NT2/D1 (cell line): ENCODE measurements around the gene ZNF438.

Experiments
- DNase-seq: peaks from one replicate; pipeline ENCODE4 v3.0.0-alpha.2; 2011; ENCODE audit warnings: low read depth, low spot score
- H3K27me3 ChIP-seq: 2 replicates; pipeline ENCODE4 v1.6.0; 2011; ENCODE audit warnings: mild to moderate bottlenecking; ENCODE audit not compliant: insufficient read length, insufficient read depth
- H3K36me3 ChIP-seq: 2 replicates; pipeline ENCODE4 v1.6.1; 2011; ENCODE audit warnings: mild to moderate bottlenecking, low read length, mixed read lengths; ENCODE audit not compliant: insufficient read depth, insufficient read length
- H3K4me1 ChIP-seq: 2 replicates; pipeline ENCODE4 v1.5.1; 2011; ENCODE audit not compliant: insufficient read depth, insufficient read length
- H3K4me3 ChIP-seq: 2 replicates; pipeline ENCODE4 v1.5.1; 2011; ENCODE audit warnings: low read depth; ENCODE audit not compliant: insufficient read length
- H3K9ac ChIP-seq: 2 replicates; pipeline ENCODE4 v1.6.0; 2011; ENCODE audit warnings: low read depth; ENCODE audit not compliant: insufficient read length
- H3K9me3 ChIP-seq: 2 replicates; pipeline ENCODE4 v1.5.1; 2011; ENCODE audit warnings: mild to moderate bottlenecking, low read length; ENCODE audit not compliant: insufficient read depth
- SUZ12 ChIP-seq: IDR thresholded peaks from 2 replicates; pipeline ENCODE4 v1.6.1; 2011; ENCODE audit not compliant: insufficient read length, insufficient read depth; ENCODE audit errors: extremely low read depth
- YY1 ChIP-seq: IDR thresholded peaks from 2 replicates; pipeline ENCODE4 v1.6.1; 2011; ENCODE audit not compliant: insufficient read length, insufficient read depth
- ZNF274 ChIP-seq: IDR thresholded peaks from 2 replicates; pipeline ENCODE4 v1.6.1; 2011; ENCODE audit warnings: mild to moderate bottlenecking, low read depth, low read length

ZNF438 gene

DNA sequence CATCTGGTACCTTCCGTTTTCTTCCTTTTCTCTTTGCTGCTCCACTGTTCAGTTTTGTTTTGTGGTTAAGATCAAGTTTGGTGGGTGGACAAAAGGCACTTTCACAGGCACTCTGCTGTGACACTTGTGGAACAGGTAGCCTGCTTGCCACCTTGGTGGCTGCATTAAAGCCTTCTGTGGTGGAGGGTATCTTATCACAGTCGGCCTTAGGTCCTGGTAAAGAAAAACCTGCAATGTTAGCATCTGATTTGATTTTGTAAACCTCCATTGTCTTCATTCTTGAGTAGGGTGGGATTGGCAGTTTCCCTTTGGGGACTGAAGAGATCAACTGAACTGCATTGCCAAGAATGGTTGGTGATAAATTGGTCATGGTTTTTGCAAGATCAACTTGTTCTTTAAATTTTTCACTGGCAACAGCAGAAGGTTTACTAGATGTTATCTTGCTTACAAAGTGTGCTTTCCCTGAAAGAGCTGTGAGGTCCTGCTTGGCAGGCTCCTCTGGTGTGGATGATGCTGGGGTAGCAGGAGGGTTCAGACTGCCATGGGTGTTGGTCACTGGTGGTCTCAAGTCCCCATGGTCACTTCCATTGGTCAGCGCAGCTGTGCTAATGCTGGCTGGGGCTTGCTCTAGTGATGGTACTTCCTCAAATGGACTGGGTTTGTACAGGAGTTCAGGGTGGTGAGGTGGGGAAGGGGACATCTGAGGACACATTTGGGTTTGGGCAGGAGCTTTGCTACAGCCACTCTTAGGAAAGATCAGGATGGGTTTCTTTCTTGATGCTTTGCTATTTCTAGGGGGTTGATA, 182.2 kb downstream of the ZNF438 start:
- Histone ChIP-seq H3K36me3 (no peaks in the 10 kb centered on the region), H3K9ac (no peak overlapping the region), H3K9me3 (no peaks in the 10 kb centered on the region; the same call in 1 of the 2 replicates), H3K4me3 (no peak overlapping the region), H3K27me3 (no peaks in the 10 kb centered on the region), H3K4me1 (no peaks in the 10 kb centered on the region)
- DNase-seq: no peak
- no peak for TF ChIP-seq ZNF274

DNA sequence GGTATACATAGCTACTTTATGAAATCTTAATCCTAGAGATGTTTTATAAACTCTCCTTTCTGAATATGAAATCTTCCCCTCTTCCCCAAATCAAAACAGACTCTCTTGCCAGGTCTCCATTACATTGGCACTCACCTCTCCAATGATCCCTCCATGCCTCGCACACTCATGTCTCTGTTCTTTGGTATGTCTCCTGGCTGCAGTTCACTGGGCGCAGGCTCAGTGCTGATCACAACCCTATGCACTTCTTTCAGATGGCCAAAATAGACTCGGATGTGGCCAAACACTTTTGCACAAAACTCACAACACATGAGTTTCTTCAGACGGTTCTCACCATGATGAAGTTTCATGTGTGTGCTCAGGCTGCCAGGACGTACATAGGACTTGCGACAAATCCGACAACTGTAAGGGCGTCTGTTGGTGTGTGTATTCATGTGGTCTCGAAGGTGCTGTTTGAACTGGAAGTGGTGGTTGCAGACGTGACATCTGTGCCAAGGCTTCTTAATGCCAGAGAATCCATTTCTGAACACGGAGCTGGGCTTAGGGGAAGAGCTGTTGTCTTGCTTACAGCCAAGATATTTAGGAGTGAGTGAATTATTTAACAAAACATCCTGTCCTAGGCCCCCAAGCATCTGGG, 183.2 kb downstream of the ZNF438 start:
- Histone ChIP-seq H3K9ac (no peak overlapping the region), H3K9me3 (no peaks in the 10 kb centered on the region; the same call in 1 of the 2 replicates), H3K27me3 (no peaks in the 10 kb centered on the region), H3K4me1 (no peaks in the 10 kb centered on the region), H3K36me3 (no peaks in the 10 kb centered on the region), H3K4me3 (no peak overlapping the region)
- no peak for DNase-seq
- TF ChIP-seq SUZ12: no peak
- no peak for TF ChIP-seq YY1
- no peak for TF ChIP-seq ZNF274

DNA sequence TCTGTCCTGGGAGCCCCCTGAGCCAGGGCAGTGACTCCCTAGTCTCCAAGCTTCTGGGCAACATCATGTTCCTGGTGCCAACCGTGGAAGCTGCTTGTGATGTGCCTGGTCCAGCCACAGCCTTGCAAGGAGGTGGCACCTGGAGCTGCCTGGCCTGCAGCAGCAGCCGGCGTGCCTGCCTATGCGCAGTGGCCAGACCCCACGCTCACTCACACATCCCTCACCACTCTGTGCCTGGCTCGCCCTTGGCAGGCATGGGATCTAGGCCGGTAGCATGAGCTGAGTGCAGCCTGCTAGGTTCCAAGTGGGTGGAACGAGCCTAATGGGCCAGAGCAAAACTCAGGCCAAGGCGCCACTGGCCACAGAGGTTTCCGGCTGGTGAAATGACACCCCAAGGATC, 184.0 kb downstream of the ZNF438 start:
- Histone ChIP-seq H3K4me1 (no peaks in the 10 kb centered on the region), H3K9ac (no peak overlapping the region), H3K9me3 (no peaks in the 10 kb centered on the region; the same call in 1 of the 2 replicates), H3K27me3 (no peaks in the 10 kb centered on the region), H3K36me3 (no peaks in the 10 kb centered on the region), H3K4me3 (no peak overlapping the region)
- TF ChIP-seq SUZ12 (no peak), ZNF274 (no peak), YY1 (no peak)
- DNase-seq: no peak

- Histone ChIP-seq H3K9me3 (no peaks in the 10 kb centered on the region; the same call in 1 of the 2 replicates), H3K27me3 (no peaks in the 10 kb centered on the region), H3K4me1 (no peaks in the 10 kb centered on the region), H3K9ac (no peak overlapping the region), H3K4me3 (no peak overlapping the region), H3K36me3 (no peaks in the 10 kb centered on the region)
- TF ChIP-seq ZNF274: no peak
- no peak for TF ChIP-seq SUZ12
- no peak for TF ChIP-seq YY1
- DNase-seq: no peak
Measured at GRCh38 chr10:30847199-30847598, 184.5 kb downstream of the ZNF438 start.

GRCh38 chr10:30846710-30847109, 185.0 kb downstream of the ZNF438 start:
- Histone ChIP-seq H3K4me1 (no peaks in the 10 kb centered on the region), H3K27me3 (no peaks in the 10 kb centered on the region), H3K4me3 (no peak overlapping the region), H3K36me3 (no peaks in the 10 kb centered on the region), H3K9me3 (no peaks in the 10 kb centered on the region; the same call in 1 of the 2 replicates), H3K9ac (no peak overlapping the region)
- TF ChIP-seq ZNF274 (no peak), YY1 (no peak), SUZ12 (no peak)
- no peak for DNase-seq

DNA sequence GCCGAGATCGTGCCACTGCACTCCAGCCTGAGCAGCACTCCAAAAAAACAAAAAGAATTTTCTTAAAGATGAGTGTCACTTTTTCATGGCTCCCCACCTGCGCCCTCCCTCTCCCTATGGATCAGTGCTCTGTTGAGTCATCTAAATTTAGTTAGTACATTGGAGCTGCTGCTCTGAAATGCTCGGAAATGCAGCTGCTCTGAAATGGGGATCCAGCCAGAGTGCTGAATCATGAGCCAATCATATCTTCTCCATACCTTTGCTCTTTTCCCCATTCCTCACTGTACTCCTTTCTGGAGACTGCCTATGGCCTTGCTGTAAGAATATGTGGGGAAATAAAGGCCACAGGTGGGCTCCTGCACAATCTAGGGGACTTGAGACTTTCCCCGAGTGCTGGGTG, 188.8 kb downstream of the ZNF438 start:
- no peak for DNase-seq
- no peaks in the 10 kb centered on the region for H3K27me3 ChIP-seq
- no peak overlapping the region for H3K4me3 ChIP-seq
- no peaks in the 10 kb centered on the region; the same call in 1 of the 2 replicates for H3K9me3 ChIP-seq
- H3K36me3 ChIP-seq: no peaks in the 10 kb centered on the region
- TF ChIP-seq YY1: no peak
- no peak for TF ChIP-seq ZNF274
- no peak for TF ChIP-seq SUZ12
- no peaks in the 10 kb centered on the region for H3K4me1 ChIP-seq
- no peak overlapping the region for H3K9ac ChIP-seq

- Histone ChIP-seq H3K9me3 (no peaks in the 10 kb centered on the region), H3K4me3 (no peak overlapping the region), H3K4me1 (no peaks in the 10 kb centered on the region), H3K9ac (no peak overlapping the region), H3K36me3 (no peaks in the 10 kb centered on the region), H3K27me3 (no peaks in the 10 kb centered on the region)
- TF ChIP-seq SUZ12: no peak
- no peak for DNase-seq
Measured at GRCh38 chr10:30842185-30842584, 189.5 kb downstream of the ZNF438 start.
